ENCODE data around the gene ARHGAP6.

The ARHGAP6 gene

DNA sequence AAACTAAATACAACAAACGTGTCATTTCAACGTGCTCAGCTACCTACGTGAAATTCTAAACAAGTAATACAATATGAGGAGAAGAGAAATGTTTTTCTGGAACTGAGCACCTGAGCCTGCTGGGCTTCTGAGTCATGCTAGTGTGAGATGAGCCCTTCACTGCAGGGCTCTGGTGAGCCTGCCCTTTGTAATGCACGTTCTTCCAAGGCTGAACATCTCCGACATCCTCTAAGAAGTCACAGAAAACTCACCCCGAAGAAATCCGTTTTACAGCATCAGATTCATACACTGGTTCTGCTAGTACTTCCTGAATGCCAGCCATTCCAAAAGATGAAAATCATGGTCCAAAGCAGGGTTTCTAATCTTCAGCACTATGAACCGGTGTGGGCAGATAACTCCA is 215.4 kb downstream of the ARHGAP6 start:
- H2AFZ ChIP-seq (ENCODE audit: low read depth), result no peak overlapping the region
- H3K4me3 ChIP-seq (IDR thresholded peaks at IDR 0.05; ENCODE audit: insufficient read depth, low read depth, low read length), result no peak overlapping the region
- no peaks in the 10 kb centered on the region for H3K79me2 ChIP-seq (ENCODE audit: insufficient read depth, low read depth)
- no peaks in the 10 kb centered on the region for H3K4me1 ChIP-seq (ENCODE audit: low read depth, poor library complexity, severe bottlenecking)
- TF ChIP-seq, protein P1, sequence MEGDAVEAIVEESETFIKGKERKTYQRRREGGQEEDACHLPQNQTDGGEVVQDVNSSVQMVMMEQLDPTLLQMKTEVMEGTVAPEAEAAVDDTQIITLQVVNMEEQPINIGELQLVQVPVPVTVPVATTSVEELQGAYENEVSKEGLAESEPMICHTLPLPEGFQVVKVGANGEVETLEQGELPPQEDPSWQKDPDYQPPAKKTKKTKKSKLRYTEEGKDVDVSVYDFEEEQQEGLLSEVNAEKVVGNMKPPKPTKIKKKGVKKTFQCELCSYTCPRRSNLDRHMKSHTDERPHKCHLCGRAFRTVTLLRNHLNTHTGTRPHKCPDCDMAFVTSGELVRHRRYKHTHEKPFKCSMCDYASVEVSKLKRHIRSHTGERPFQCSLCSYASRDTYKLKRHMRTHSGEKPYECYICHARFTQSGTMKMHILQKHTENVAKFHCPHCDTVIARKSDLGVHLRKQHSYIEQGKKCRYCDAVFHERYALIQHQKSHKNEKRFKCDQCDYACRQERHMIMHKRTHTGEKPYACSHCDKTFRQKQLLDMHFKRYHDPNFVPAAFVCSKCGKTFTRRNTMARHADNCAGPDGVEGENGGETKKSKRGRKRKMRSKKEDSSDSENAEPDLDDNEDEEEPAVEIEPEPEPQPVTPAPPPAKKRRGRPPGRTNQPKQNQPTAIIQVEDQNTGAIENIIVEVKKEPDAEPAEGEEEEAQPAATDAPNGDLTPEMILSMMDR (conservative IDR thresholded peaks at IDR 0.05; ENCODE audit: low read depth, low read length), result no peak
- H3K27me3 ChIP-seq (ENCODE audit: insufficient read depth, low read depth), result no peaks in the 10 kb centered on the region
- H3K9ac ChIP-seq, result no peak overlapping the region
- no peaks in the 10 kb centered on the region for H3K36me3 ChIP-seq (ENCODE audit: insufficient read depth)
- H3K4me2 ChIP-seq, result no peak overlapping the region
- H3K27ac ChIP-seq, result no peak overlapping the region
- H4K20me1 ChIP-seq (ENCODE audit: insufficient read depth), result no peaks in the 10 kb centered on the region

DNA sequence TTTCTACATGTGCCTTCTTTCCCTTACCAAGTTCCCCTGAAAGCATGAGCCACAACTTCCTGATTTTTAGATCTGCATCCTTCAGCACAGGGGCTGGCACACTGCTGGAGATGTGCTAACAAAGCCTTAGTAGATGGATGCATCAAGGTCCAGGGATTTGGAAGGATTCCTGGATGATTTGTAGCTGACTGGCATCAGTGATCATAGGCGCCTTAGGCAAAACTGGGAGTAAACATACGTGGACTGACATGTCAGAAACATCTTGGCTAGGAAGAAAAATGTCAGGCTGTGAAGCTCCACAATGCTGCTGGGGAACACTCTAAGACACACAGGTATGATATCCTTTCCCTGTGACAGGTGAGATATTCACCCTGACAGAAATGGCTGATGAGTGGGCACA is 216.1 kb downstream of the ARHGAP6 start:
- no peaks in the 10 kb centered on the region for H3K27me3 ChIP-seq (ENCODE audit: insufficient read depth, low read depth)
- no peak overlapping the region for H3K27ac ChIP-seq
- no peak overlapping the region for H3K4me3 ChIP-seq (IDR thresholded peaks at IDR 0.05; ENCODE audit: insufficient read depth, low read depth, low read length)
- no peaks in the 10 kb centered on the region for H3K36me3 ChIP-seq (ENCODE audit: insufficient read depth)
- H2AFZ ChIP-seq (ENCODE audit: low read depth), result no peak overlapping the region
- H3K4me2 ChIP-seq, result no peak overlapping the region
- H3K9ac ChIP-seq, result no peak overlapping the region
- no peaks in the 10 kb centered on the region for H3K4me1 ChIP-seq (ENCODE audit: low read depth, poor library complexity, severe bottlenecking)
- H4K20me1 ChIP-seq (ENCODE audit: insufficient read depth), result no peaks in the 10 kb centered on the region
- no peaks in the 10 kb centered on the region for H3K79me2 ChIP-seq (ENCODE audit: insufficient read depth, low read depth)
- TF ChIP-seq, protein P1 (conservative IDR thresholded peaks at IDR 0.05; ENCODE audit: low read depth, low read length), result no peak

DNA sequence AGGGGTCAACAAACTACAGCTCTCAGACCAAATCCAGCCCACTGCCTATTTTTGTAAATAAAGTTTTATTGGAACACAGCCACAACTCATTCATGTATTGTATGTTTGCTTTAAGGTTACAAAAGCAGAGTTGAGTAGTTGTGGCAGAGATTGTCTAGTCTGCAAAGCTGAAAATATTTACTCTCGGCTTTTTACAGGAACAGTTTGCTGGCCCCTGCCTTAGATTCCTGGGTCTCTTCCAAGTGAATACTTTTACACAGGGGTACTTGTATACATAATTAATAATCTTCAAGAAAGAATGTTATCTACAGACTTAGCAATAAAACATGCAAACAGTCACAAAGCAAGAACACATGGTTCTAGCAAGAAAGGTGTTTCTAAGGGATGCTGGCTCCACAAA is 218.3 kb downstream of the ARHGAP6 start:
- Histone ChIP-seq H3K27ac (no peak overlapping the region), H3K27me3 (ENCODE audit: insufficient read depth, low read depth) (no peaks in the 10 kb centered on the region), H3K4me2 (no peak overlapping the region), H3K4me1 (ENCODE audit: low read depth, poor library complexity, severe bottlenecking) (no peaks in the 10 kb centered on the region), H3K79me2 (ENCODE audit: insufficient read depth, low read depth) (no peaks in the 10 kb centered on the region), H4K20me1 (ENCODE audit: insufficient read depth) (no peaks in the 10 kb centered on the region), H3K4me3 (IDR thresholded peaks at IDR 0.05; ENCODE audit: insufficient read depth, low read depth, low read length) (no peak overlapping the region), H3K36me3 (ENCODE audit: insufficient read depth) (no peaks in the 10 kb centered on the region), H2AFZ (ENCODE audit: low read depth) (no peak overlapping the region), H3K9ac (no peak overlapping the region)
- TF ChIP-seq, protein P1 (conservative IDR thresholded peaks at IDR 0.05; ENCODE audit: low read depth, low read length), result no peak

DNA sequence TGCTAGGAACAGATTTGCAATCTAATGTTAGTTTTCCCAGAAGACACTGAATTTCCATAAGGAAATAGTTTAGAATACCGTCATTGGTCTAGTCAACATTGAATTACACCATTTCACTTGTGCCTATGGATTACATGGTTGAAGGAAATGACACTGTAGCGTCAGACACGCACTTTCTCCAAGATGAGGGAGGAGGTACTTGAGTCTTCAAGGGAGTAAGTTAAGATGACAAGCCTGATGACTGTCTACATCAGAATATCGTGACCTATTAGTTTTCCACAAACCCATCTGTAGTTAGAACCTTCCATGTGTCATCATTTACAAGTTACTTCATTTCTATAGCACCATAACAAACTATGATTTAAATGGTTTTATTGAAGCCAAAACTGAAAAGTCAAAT is 218.8 kb downstream of the ARHGAP6 start:
- Histone ChIP-seq H3K27me3 (ENCODE audit: insufficient read depth, low read depth) (no peaks in the 10 kb centered on the region), H3K79me2 (ENCODE audit: insufficient read depth, low read depth) (no peaks in the 10 kb centered on the region), H3K4me1 (ENCODE audit: low read depth, poor library complexity, severe bottlenecking) (no peaks in the 10 kb centered on the region), H4K20me1 (ENCODE audit: insufficient read depth) (no peaks in the 10 kb centered on the region), H3K4me2 (no peak overlapping the region), H3K9ac (no peak overlapping the region), H3K4me3 (IDR thresholded peaks at IDR 0.05; ENCODE audit: insufficient read depth, low read depth, low read length) (no peak overlapping the region), H3K27ac (no peak overlapping the region), H3K36me3 (ENCODE audit: insufficient read depth) (no peaks in the 10 kb centered on the region), H2AFZ (ENCODE audit: low read depth) (no peak overlapping the region)
- TF ChIP-seq, protein P1 (conservative IDR thresholded peaks at IDR 0.05; ENCODE audit: low read depth, low read length), result no peak
